AG08396 (cell line): ENCODE measurements around the gene MTR.

Experiments used
- DNase-seq: peaks from one replicate; pipeline ENCODE4 v3.0.0; 2012; ENCODE audit warnings: low spot score, mixed read lengths

MTR gene

GRCh38 chr1:236864996-236865817, 70.1 kb downstream of the MTR start:
- no peak for DNase-seq

GRCh38 chr1:236865818-236866155, 70.7 kb downstream of the MTR start:
- DNase-seq, result no peak

- peak; percentile 63 for DNase-seq
These were observed 73.8 kb downstream of the MTR start for GRCh38 chr1:236868625-236869467.

- DNase-seq, result no peak
These were observed 74.8 kb downstream of the MTR start for GRCh38 chr1:236869911-236870310.

- DNase-seq, result no peak
These were observed 75.6 kb downstream of the MTR start for GRCh38 chr1:236870721-236871120.

GRCh38 chr1:236872075-236872666, 77.1 kb downstream of the MTR start:
- no peak for DNase-seq

GRCh38 chr1:236875975-236876374, 80.9 kb downstream of the MTR start:
- no peak for DNase-seq

- DNase-seq, result no peak
These were observed 82.6 kb downstream of the MTR start for GRCh38 chr1:236877661-236878060.

GRCh38 chr1:236880209-236880608, 85.1 kb downstream of the MTR start:
- no peak for DNase-seq

- DNase-seq, result no peak
These were observed 87.6 kb downstream of the MTR start for GRCh38 chr1:236882678-236883077.

GRCh38 chr1:236886199-236886598, 91.1 kb downstream of the MTR start:
- no peak for DNase-seq

- no peak for DNase-seq
These were observed 92.0 kb downstream of the MTR start for GRCh38 chr1:236887081-236887480.

GRCh38 chr1:236888126-236888525, 93.0 kb downstream of the MTR start:
- no peak for DNase-seq

GRCh38 chr1:236888903-236889302, 93.8 kb downstream of the MTR start:
- no peak for DNase-seq

- DNase-seq, result no peak
These were observed 95.3 kb downstream of the MTR start for GRCh38 chr1:236890152-236891056.

- peak; percentile 18 for DNase-seq
These were observed 98.8 kb downstream of the MTR start for GRCh38 chr1:236893626-236894545.

GRCh38 chr1:236895665-236896387, 100.7 kb downstream of the MTR start:
- no peak for DNase-seq

GRCh38 chr1:236896716-236897115, 101.6 kb downstream of the MTR start:
- DNase-seq, result no peak

- peak; percentile 67 for DNase-seq
These were observed 110.0 kb downstream of the MTR start for GRCh38 chr1:236904892-236905741.
